ENCODE results near the gene CNTRL.

GRCh38 chr9:121189006-121189405 lies 114.3 kb downstream of the CNTRL start:
- TF ChIP-seq CTCF (IDR thresholded peaks at IDR 0.05) (no peak), POLR2A (IDR thresholded peaks at IDR 0.05) (no peak)

All from thyroid gland (tissue), 4 donors.